Measurements from ENCODE around the gene TRAPPC1. TPM values are rescaled to one million over a fixed set of nuclear protein-coding genes. Genes with fewer than 3 reads are reported as not detected.

TRAPPC1 gene
- total RNA-seq, 1 experiment from 2014 or later: 111 TPM

DNA sequence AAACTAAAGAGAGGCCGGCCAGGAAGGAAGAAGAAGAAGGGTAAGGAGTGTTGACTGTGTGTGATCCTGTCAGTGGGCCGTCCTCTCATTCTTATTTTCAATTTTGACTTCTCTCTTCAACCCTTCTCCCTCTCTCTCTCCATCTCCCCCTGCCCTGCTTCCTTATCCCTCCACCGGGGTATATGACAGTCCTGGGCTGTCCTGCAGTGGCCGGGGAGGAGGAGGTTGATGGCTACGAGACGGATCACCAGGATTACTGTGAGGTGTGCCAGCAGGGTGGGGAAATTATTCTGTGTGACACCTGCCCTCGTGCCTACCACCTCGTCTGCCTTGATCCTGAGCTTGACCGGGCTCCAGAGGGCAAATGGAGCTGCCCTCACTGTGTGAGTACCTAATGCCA lies 37.5 kb downstream of the TRAPPC1 start:
- no peak for TF ChIP-seq EZH2 (IDR thresholded peaks at IDR 0.05; ENCODE audit: borderline replicate concordance, low read depth, low read length, poor library complexity, severe bottlenecking)
- TF ChIP-seq, protein P1, sequence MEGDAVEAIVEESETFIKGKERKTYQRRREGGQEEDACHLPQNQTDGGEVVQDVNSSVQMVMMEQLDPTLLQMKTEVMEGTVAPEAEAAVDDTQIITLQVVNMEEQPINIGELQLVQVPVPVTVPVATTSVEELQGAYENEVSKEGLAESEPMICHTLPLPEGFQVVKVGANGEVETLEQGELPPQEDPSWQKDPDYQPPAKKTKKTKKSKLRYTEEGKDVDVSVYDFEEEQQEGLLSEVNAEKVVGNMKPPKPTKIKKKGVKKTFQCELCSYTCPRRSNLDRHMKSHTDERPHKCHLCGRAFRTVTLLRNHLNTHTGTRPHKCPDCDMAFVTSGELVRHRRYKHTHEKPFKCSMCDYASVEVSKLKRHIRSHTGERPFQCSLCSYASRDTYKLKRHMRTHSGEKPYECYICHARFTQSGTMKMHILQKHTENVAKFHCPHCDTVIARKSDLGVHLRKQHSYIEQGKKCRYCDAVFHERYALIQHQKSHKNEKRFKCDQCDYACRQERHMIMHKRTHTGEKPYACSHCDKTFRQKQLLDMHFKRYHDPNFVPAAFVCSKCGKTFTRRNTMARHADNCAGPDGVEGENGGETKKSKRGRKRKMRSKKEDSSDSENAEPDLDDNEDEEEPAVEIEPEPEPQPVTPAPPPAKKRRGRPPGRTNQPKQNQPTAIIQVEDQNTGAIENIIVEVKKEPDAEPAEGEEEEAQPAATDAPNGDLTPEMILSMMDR (conservative IDR thresholded peaks at IDR 0.05; ENCODE audit: low read depth, low read length): no peak
- BruUV-seq (replicated peaks): TSS peak; percentile 83
- Histone ChIP-seq H3K27ac (ENCODE audit: low read depth, low read length, poor library complexity, severe bottlenecking) (no peak overlapping the region), H3K27me3 (replicated peaks; ENCODE audit: insufficient read depth, low read depth, low read length, poor library complexity) (no peaks in the 10 kb centered on the region), H3K9me3 (ENCODE audit: low read depth, low read length, poor library complexity, severe bottlenecking) (no peaks in the 10 kb centered on the region), H3K36me3 (ENCODE audit: insufficient read depth, low read length, poor library complexity, severe bottlenecking) (peaks cover 92% of the 10 kb centered on the region), H3K4me3 (ENCODE audit: low read depth, low read length, poor library complexity, severe bottlenecking) (no peak overlapping the region), H3K4me1 (ENCODE audit: insufficient read depth, low read length, poor library complexity, severe bottlenecking) (peaks cover 7% of the 10 kb centered on the region)
- ChIA-PET POLR2A (ENCODE audit: low non-redundant PET) (no interaction called here), CTCF (no interaction called here)
- intact Hi-C loops (cut with micrococcal nuclease; ENCODE audit: unreplicated experiment): no loop called here
- no peak for DNase-seq (ENCODE audit: low spot score)

DNA sequence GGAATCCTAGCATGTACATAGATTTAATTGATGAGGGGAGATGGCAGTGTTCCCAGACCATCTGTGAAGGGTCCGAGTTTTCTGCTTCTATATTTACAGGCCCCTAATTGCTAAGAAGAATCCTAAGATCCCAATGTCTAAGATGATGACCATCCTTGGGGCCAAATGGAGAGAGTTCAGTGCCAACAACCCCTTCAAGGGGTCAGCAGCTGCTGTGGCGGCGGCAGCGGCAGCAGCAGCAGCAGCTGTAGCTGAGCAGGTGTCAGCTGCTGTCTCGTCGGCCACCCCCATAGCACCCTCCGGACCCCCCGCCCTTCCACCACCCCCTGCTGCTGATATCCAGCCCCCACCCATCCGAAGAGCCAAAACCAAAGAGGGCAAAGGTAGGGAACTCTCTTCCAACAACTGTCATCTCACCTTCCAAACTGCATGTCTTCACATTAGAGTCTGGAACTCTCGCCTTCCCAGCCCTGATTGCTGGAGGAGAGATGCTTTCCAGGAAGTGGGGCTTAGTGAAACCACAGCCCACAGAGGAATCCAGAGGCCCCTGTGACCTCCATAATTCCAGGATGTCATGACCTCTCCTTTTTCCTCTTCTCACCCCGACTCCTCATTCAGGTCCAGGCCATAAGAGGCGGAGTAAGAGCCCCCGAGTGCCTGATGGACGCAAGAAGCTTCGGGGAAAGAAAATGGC lies 38.4 kb downstream of the TRAPPC1 start:
- Histone ChIP-seq H3K4me3 (ENCODE audit: low read depth, low read length, poor library complexity, severe bottlenecking) (no peak overlapping the region), H3K36me3 (ENCODE audit: insufficient read depth, low read length, poor library complexity, severe bottlenecking) (peaks cover 83% of the 10 kb centered on the region), H3K9me3 (ENCODE audit: low read depth, low read length, poor library complexity, severe bottlenecking) (no peaks in the 10 kb centered on the region), H3K27ac (ENCODE audit: low read depth, low read length, poor library complexity, severe bottlenecking) (no peak overlapping the region), H3K27me3 (replicated peaks; ENCODE audit: insufficient read depth, low read depth, low read length, poor library complexity) (no peaks in the 10 kb centered on the region), H3K4me1 (ENCODE audit: insufficient read depth, low read length, poor library complexity, severe bottlenecking) (peaks cover 15% of the 10 kb centered on the region)
- DNase-seq (ENCODE audit: low spot score): no peak
- no TSS peak for BruUV-seq (replicated peaks)
- ChIA-PET POLR2A (ENCODE audit: low non-redundant PET) (no interaction called here), CTCF (no interaction called here)
- intact Hi-C loops (cut with micrococcal nuclease; ENCODE audit: unreplicated experiment): no loop called here
- TF ChIP-seq EZH2 (IDR thresholded peaks at IDR 0.05; ENCODE audit: borderline replicate concordance, low read depth, low read length, poor library complexity, severe bottlenecking): no peak
- TF ChIP-seq, protein P1 (conservative IDR thresholded peaks at IDR 0.05; ENCODE audit: low read depth, low read length): no peak

DNA sequence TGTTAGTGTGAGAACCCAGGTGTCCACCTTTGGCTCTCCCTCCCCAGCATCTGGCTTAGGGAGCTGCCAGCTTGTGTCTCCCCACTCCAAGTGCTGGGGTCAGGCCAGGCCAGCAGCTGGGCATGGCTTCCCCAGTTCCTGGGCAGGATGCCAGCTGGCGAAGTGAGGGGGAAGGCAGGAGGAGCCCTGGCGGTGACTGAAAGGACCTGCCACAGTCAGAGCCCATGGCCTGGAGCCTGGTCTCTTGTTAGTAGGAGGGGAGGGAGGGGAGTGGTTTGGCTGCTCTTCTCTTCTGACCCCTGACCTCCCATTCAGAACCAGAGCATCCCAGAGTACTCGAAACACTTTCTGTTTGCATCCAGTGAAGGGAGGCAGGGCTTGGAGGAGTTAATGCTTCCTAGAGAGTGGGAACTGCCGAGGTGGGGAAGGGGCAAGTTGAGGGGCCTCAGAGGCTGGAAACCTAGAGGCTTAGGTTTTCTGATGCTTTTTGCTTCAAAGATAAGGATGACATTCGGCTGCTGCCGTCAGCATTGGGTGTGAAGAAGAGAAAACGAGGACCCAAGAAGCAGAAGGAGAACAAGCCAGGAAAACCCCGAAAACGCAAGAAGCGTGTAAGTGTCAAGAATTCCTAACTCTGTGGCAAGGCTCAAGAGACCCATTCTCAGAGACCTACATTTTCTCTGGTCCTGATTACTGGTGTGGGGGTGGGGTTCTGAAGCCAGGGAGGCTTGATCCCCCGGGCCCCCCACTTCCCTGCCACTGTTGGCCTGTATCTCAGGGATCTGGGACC lies 42.4 kb downstream of the TRAPPC1 start:
- H3K27ac ChIP-seq (ENCODE audit: low read depth, low read length, poor library complexity, severe bottlenecking): peak overlapping the region; percentile 94
- peaks cover 22% of the 10 kb centered on the region for H3K4me1 ChIP-seq (ENCODE audit: insufficient read depth, low read length, poor library complexity, severe bottlenecking)
- DNase-seq (ENCODE audit: low spot score): peak; percentile 89
- no peaks in the 10 kb centered on the region for H3K27me3 ChIP-seq (replicated peaks; ENCODE audit: insufficient read depth, low read depth, low read length, poor library complexity)
- H3K4me3 ChIP-seq (ENCODE audit: low read depth, low read length, poor library complexity, severe bottlenecking): peak overlapping the region; percentile 52
- no peak for TF ChIP-seq EZH2 (IDR thresholded peaks at IDR 0.05; ENCODE audit: borderline replicate concordance, low read depth, low read length, poor library complexity, severe bottlenecking)
- TF ChIP-seq, protein P1 (conservative IDR thresholded peaks at IDR 0.05; ENCODE audit: low read depth, low read length): peak; percentile 42
- ChIA-PET CTCF (no interaction called here), POLR2A (ENCODE audit: low non-redundant PET) (no interaction called here)
- H3K36me3 ChIP-seq (ENCODE audit: insufficient read depth, low read length, poor library complexity, severe bottlenecking): peaks cover 49% of the 10 kb centered on the region
- intact Hi-C loops (cut with micrococcal nuclease; ENCODE audit: unreplicated experiment): loop anchor here (5.0 kb wide), 3 partner anchors 43 to 333 kb away; partner anchors contain the start of genes CNTROB, MPDU1 and TRAPPC1
- no TSS peak for BruUV-seq (replicated peaks)
- H3K9me3 ChIP-seq (ENCODE audit: low read depth, low read length, poor library complexity, severe bottlenecking): no peaks in the 10 kb centered on the region
